Gastroesophageal sphincter (tissue), 4 donors: ENCODE measurements around the gene WWC2. TPM values are rescaled to one million over a fixed set of nuclear protein-coding genes. Genes with fewer than 3 reads are reported as not detected.

Source experiments
- ATAC-seq: fragments of 150-250 bp; one replicate; pipeline ENCODE4 v1.9.1; 2016; ENCODE audit warnings: mild to moderate bottlenecking, moderate library complexity
- H3K27ac ChIP-seq, 4 donors: fragments of 200-600 bp; sonication (generic) in 3 of 4; 1 replicate in 3 of 4; 2 replicates in 1 of 4; pipeline ENCODE4 v1.5.1; 2016 to 2019
- H3K27me3 ChIP-seq: fragments of 200-600 bp; sonication (generic); one replicate; pipeline ENCODE4 v1.5.1; 2019
- H3K36me3 ChIP-seq, 2 donors: fragments of 200-600 bp; sonication (generic); one replicate each; pipeline ENCODE4 v1.5.1; 2019; ENCODE audit warnings: control low read depth in 1 of 2
- H3K4me1 ChIP-seq, 3 donors: fragments of 200-600 bp; sonication (generic); 1 replicate in 2 of 3; 2 replicates in 1 of 3; pipeline ENCODE4 v1.5.1; 2016 to 2019; ENCODE audit warnings: control low read depth in 2 of 3
- H3K4me3 ChIP-seq, 2 donors: fragments of 200-600 bp; sonication (generic); one replicate each; pipeline ENCODE4 v1.5.1; 2019; ENCODE audit warnings: mild to moderate bottlenecking in 1 of 2, moderate library complexity in 1 of 2
- H3K9me3 ChIP-seq, 3 donors: fragments of 200-600 bp; sonication (generic); one replicate each; pipeline ENCODE4 v1.5.1; 2017 to 2019; ENCODE audit warnings: control low read depth in 2 of 3
- EP300 ChIP-seq: sonication (generic); formaldehyde crosslinking; IDR thresholded peaks from one replicate; pipeline ENCODE4 v1.6.1; 2017; ENCODE audit warnings: antibody characterized with exemption, mild to moderate bottlenecking
- POLR2A ChIP-seq, 2 donors: fragments of 450-650 bp; IDR thresholded peaks; one replicate each; pipeline ENCODE4 v1.6.1; 2017; ENCODE audit warnings: antibody characterized with exemption in 2 of 2, mild to moderate bottlenecking in 2 of 2, moderate library complexity in 1 of 2
- POLR2AphosphoS5 ChIP-seq: sonication (generic); formaldehyde crosslinking; IDR thresholded peaks from one replicate; pipeline ENCODE4 v1.6.1; 2017; ENCODE audit warnings: antibody characterized with exemption
- WGBS, 2 donors: methylation state at CpG; one replicate each; pipeline ENCODE4 v1.1.5; 2018; ENCODE audit warnings: low coverage in 1 of 2; 5-methylcytosine and 5-hydroxymethylcytosine counted together
- total RNA-seq, 4 donors: library from RNA; depleted of rRNA; stranded (reverse); fragments of >200 nt; gene quantifications; one replicate each; pipeline ENCODE4 v1.1.0, GENCODE V29; 2016
- TF ChIP-seq, protein P1 (sequence below), 4 experiments: fragments of 200-600 bp in 2 of 4; fragments of 450-650 bp in 2 of 4; sonication (generic) in 1 of 4; IDR thresholded peaks; one replicate each; pipeline ENCODE4 v1.5.1; 2017 to 2019; ENCODE audit warnings: antibody characterized with exemption in 4 of 4, mild to moderate bottlenecking in 2 of 4, moderate library complexity in 2 of 4

WWC2 gene
- total RNA-seq, 4 donors from 2014 or later, result 23.0 to 42.0 (median 37.2) TPM

GRCh38 chr4:183153190-183153916 is 54.3 kb downstream of the WWC2 start:
- no peak for TF ChIP-seq POLR2A (IDR thresholded peaks at IDR 0.05)
- no peak for TF ChIP-seq EP300
- TF ChIP-seq, protein P1, sequence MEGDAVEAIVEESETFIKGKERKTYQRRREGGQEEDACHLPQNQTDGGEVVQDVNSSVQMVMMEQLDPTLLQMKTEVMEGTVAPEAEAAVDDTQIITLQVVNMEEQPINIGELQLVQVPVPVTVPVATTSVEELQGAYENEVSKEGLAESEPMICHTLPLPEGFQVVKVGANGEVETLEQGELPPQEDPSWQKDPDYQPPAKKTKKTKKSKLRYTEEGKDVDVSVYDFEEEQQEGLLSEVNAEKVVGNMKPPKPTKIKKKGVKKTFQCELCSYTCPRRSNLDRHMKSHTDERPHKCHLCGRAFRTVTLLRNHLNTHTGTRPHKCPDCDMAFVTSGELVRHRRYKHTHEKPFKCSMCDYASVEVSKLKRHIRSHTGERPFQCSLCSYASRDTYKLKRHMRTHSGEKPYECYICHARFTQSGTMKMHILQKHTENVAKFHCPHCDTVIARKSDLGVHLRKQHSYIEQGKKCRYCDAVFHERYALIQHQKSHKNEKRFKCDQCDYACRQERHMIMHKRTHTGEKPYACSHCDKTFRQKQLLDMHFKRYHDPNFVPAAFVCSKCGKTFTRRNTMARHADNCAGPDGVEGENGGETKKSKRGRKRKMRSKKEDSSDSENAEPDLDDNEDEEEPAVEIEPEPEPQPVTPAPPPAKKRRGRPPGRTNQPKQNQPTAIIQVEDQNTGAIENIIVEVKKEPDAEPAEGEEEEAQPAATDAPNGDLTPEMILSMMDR (IDR thresholded peaks at IDR 0.05), result no peak
- no peak for TF ChIP-seq POLR2AphosphoS5
- Histone ChIP-seq H3K4me1 (peaks cover 0 to 5% (median 0%) of the 10 kb centered on the region in 3 donors), H3K4me3 (no peak overlapping the region), H3K36me3 (no peaks in the 10 kb centered on the region), H3K27ac (no peak overlapping the region), H3K9me3 (no peaks in the 10 kb centered on the region), H3K27me3 (no peaks in the 10 kb centered on the region)
- WGBS, 2 donors, result 91 to 95% methylated on average over 5 to 6 of the region's 6 CpGs
- ATAC-seq, result no peak

DNA sequence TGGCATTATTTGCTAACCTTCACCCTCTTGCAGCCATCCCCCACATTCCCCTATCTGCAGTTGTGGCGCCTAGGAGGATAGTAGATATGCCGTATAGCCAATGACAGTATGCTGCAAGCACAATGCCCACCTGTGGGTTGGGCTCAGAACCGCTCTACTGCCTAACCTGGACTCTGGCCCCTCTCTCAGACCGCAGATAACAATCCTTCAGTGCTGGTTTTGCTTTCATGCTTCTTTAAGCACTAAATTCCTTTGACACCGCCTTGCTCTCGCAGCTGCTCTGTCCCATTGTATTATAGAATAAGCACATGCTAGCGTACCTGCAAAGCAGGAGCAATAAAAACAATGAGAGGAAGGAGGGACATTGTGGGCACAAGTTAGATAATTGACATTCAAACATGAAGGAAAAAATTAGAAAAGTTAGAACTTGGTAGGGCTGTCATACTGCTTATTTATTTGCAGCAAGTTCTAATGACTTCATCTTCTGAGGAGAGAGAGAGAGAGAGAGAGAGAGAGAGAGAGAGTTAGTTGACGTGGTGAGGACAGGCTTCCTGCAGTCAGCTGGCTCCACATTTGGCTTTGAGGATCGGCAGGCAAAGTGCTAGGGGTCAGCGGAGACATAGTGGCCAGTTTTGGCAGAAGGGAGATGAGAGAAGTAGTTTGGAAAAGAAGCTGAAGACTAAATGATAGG is 55.8 kb downstream of the WWC2 start:
- Histone ChIP-seq H3K27ac (no peak overlapping the region), H3K27me3 (no peaks in the 10 kb centered on the region), H3K36me3 (no peaks in the 10 kb centered on the region), H3K9me3 (no peaks in the 10 kb centered on the region), H3K4me3 (no peak overlapping the region), H3K4me1 (peaks cover 0 to 5% (median 0%) of the 10 kb centered on the region in 3 donors)
- TF ChIP-seq POLR2A (IDR thresholded peaks at IDR 0.05) (no peak), POLR2AphosphoS5 (no peak), EP300 (no peak)
- TF ChIP-seq, protein P1 (IDR thresholded peaks at IDR 0.05), result no peak
- ATAC-seq, result no peak
- WGBS, 2 donors, result 65 to 72% methylated on average over 9 to 10 of the region's 10 CpGs

DNA sequence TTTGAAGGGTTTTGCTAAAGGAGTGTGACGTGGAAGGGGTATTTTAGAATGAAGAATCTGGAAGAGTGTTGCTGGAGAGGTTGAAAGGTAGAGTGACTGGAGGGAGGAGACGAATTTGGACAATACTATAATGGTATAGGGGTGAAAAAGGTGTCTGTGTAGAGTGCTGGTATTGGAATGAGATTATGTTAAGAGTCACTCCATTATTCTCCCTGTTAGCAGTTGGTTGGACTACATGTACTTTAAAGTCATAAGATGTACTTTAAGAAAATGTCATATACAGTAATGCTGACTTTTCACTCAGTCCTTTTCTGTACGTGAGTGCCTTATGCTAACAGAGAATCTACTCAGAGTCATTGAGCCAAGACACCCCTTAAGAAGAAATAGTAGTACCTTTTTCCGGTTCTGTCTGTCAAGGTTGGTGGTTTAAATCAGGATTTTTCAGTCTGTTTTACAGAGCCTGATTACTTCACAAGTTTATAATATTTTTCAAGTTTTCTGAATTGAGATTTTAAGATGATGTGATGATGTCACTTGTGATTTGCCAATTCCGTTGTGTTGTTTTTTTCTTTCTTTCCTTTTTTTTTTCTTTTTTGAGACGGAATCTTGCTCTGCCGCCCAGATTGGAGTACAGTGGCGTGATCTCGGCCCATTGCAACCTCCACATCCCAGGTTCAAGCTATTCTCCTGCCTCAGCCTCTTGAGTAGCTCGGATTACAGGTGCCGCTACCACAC is 56.6 kb downstream of the WWC2 start:
- WGBS, 2 donors, result 83 to 90% methylated on average over 11 of the region's 11 CpGs
- Histone ChIP-seq H3K27me3 (no peaks in the 10 kb centered on the region), H3K27ac (no peak overlapping the region), H3K36me3 (no peaks in the 10 kb centered on the region), H3K4me1 (peaks cover 0 to 5% (median 0%) of the 10 kb centered on the region in 3 donors), H3K4me3 (no peak overlapping the region), H3K9me3 (no peaks in the 10 kb centered on the region)
- ATAC-seq, result no peak
- TF ChIP-seq POLR2AphosphoS5, result no peak
- no peak for TF ChIP-seq EP300
- no peak for TF ChIP-seq POLR2A (IDR thresholded peaks at IDR 0.05)
- TF ChIP-seq, protein P1 (IDR thresholded peaks at IDR 0.05), result no peak

- 88 to 94% methylated on average over 5 to 7 of the region's 7 CpGs for WGBS, 2 donors
- Histone ChIP-seq H3K4me1 (peaks cover 0 to 5% (median 0%) of the 10 kb centered on the region in 3 donors), H3K27ac (no peak overlapping the region), H3K27me3 (no peaks in the 10 kb centered on the region), H3K9me3 (no peaks in the 10 kb centered on the region), H3K36me3 (no peaks in the 10 kb centered on the region), H3K4me3 (no peak overlapping the region)
- no peak for ATAC-seq
- TF ChIP-seq, protein P1 (IDR thresholded peaks at IDR 0.05), result no peak
- no peak for TF ChIP-seq POLR2A (IDR thresholded peaks at IDR 0.05)
- no peak for TF ChIP-seq POLR2AphosphoS5
- TF ChIP-seq EP300, result no peak
Measured at GRCh38 chr4:183157215-183157614, 58.2 kb downstream of the WWC2 start.
